ENCODE results near the gene SMIM1. TPM values are rescaled to one million over a fixed set of nuclear protein-coding genes. Genes with fewer than 3 reads are reported as not detected.

SMIM1 gene
- total and polyA plus RNA-seq, 9 of the 15 experiments (the other 6 are each of a cell fraction or from before 2014, with no cell fraction given) = 2.3 to 125 (median 24.3) TPM

DNA sequence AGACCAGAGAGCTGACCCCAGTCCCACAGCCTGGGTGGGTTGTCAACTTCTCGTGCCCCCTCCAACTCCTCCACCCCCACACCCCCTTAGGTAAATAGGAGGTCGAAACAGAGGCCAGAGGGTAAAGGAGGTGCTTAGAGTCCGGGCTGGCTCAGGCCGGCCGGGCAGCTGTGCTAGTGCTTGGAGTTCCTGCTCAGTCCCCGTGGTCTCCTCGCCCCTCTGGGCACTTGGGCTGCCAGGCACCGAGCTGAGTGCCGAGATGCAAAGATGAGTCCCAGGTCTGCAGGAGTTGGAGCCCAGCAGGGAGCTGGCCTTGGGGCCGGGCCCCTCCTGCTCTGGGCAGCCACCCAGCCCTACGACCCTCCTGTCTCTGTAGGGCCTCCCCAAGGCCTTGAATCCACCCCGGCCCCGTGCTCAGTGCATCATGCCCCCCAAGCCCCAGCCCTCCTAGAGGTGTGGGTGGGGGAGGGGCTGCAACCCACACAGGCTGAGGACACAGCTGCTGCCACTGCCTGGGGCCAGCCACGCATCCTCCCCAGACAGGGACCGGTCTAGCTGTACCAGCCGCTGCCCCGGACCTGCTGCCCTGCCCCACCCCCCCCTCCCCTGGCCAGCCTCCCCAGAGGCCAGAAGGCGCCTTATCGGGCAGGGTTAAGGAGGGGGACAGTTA, 1.9 kb downstream of the SMIM1 start (continued):
- TF ChIP-seq, protein P1, sequence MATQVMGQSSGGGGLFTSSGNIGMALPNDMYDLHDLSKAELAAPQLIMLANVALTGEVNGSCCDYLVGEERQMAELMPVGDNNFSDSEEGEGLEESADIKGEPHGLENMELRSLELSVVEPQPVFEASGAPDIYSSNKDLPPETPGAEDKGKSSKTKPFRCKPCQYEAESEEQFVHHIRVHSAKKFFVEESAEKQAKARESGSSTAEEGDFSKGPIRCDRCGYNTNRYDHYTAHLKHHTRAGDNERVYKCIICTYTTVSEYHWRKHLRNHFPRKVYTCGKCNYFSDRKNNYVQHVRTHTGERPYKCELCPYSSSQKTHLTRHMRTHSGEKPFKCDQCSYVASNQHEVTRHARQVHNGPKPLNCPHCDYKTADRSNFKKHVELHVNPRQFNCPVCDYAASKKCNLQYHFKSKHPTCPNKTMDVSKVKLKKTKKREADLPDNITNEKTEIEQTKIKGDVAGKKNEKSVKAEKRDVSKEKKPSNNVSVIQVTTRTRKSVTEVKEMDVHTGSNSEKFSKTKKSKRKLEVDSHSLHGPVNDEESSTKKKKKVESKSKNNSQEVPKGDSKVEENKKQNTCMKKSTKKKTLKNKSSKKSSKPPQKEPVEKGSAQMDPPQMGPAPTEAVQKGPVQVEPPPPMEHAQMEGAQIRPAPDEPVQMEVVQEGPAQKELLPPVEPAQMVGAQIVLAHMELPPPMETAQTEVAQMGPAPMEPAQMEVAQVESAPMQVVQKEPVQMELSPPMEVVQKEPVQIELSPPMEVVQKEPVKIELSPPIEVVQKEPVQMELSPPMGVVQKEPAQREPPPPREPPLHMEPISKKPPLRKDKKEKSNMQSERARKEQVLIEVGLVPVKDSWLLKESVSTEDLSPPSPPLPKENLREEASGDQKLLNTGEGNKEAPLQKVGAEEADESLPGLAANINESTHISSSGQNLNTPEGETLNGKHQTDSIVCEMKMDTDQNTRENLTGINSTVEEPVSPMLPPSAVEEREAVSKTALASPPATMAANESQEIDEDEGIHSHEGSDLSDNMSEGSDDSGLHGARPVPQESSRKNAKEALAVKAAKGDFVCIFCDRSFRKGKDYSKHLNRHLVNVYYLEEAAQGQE (IDR thresholded peaks at IDR 0.05; ENCODE audit: borderline replicate concordance) = peak; percentile 32; the same call in 1 of the 2 replicates
- TF ChIP-seq, protein P1 (CRISPR knock-in tag; IDR thresholded peaks at IDR 0.05; ENCODE audit: low read depth) = no peak
- no peak for TF ChIP-seq MYNN (IDR thresholded peaks at IDR 0.05)
- no peak for TF ChIP-seq MYNN (CRISPR knock-in tag; IDR thresholded peaks at IDR 0.05)
- peak; percentile 63; the same call in 1 of the 2 replicates for TF ChIP-seq GATAD2B (IDR thresholded peaks at IDR 0.05; ENCODE audit: borderline replicate concordance)
- TF ChIP-seq ZNF586 (CRISPR knock-in tag; conservative IDR thresholded peaks at IDR 0.05) = no peak
- TF ChIP-seq NR4A1 (CRISPR knock-in tag; IDR thresholded peaks at IDR 0.05) = no peak
- no peak for TF ChIP-seq NR4A1 (tag; IDR thresholded peaks at IDR 0.05)
- no peak for TF ChIP-seq PURB (CRISPR knock-in tag; IDR thresholded peaks at IDR 0.05; ENCODE audit: low read depth)
- TF ChIP-seq MXI1 (IDR thresholded peaks at IDR 0.05; ENCODE audit: low read depth, low read length) = no peak
- no peak for TF ChIP-seq NBN (IDR thresholded peaks at IDR 0.05; ENCODE audit: low read depth)
- TF ChIP-seq ZNF589 (CRISPR knock-in tag; IDR thresholded peaks at IDR 0.05; ENCODE audit: low read depth) = no peak
- no peak for TF ChIP-seq BDP1 (IDR thresholded peaks at IDR 0.05; ENCODE audit: insufficient read depth, insufficient read length)
- no peak for TF ChIP-seq PCBP2 (IDR thresholded peaks at IDR 0.05; ENCODE audit: low read depth, low read length, poor library complexity, severe bottlenecking)
- TF ChIP-seq SMARCA4 (IDR thresholded peaks at IDR 0.05) = no peak
- TF ChIP-seq KAT7 (CRISPR knock-in tag; IDR thresholded peaks at IDR 0.05; ENCODE audit: borderline replicate concordance) = 0 out of 2 replicates have a peak, but pooled peaks have one; percentile 70
- TF ChIP-seq HMGN3 (IDR thresholded peaks at IDR 0.05; ENCODE audit: borderline replicate concordance, extremely low read depth, insufficient read length, low read depth, low read length) = peak; percentile 94
- no peak for TF ChIP-seq C11orf30 (IDR thresholded peaks at IDR 0.05; ENCODE audit: low read depth)
- no peak for TF ChIP-seq KLF1 (tag; IDR thresholded peaks at IDR 0.05)
- TF ChIP-seq HIVEP1 (CRISPR knock-in tag; IDR thresholded peaks at IDR 0.05) = no peak
- TF ChIP-seq SMC3 (conservative IDR thresholded peaks at IDR 0.05; ENCODE audit: insufficient read depth, low read depth, low read length) = no peak
- TF ChIP-seq CREM (IDR thresholded peaks at IDR 0.05; ENCODE audit: low read depth) = no peak
